Caco-2 (cell line): Measurements from ENCODE around the gene CACUL1. TPM values are rescaled to one million over a fixed set of nuclear protein-coding genes. Genes with fewer than 3 reads are reported as not detected.

ENCODE experiments used
- BruUV-seq: library from RNA; stranded (reverse); fragments of 400-500 nt; replicated peaks from 2 replicates; lab custom pipeline; 2021; lab: Mats Ljungman, UMichigan
- CTCF ChIA-PET: fragments of 300-600 bp; sonication (Branson Sonifier 250); formaldehyde crosslinking; loops from one replicate; lab custom pipeline; 2022; ENCODE audit warnings: antibody characterized with exemption; lab: Charles Lee
- POLR2A ChIA-PET: fragments of 300-600 bp; sonication (Branson Sonifier 250); formaldehyde crosslinking; loops from one replicate; lab custom pipeline; 2022; ENCODE audit warnings: antibody characterized with exemption; lab: Charles Lee
- DNase-seq, 2 experiments: peaks; one replicate each; pipeline versions ENCODE4 v3.0.0 to v3.0.0-alpha.2; 2020 to 2022
- H3K27me3 ChIP-seq: replicated peaks from 2 replicates; pipeline ENCODE4 v1.6.0; 2011; ENCODE audit warnings: low read length; ENCODE audit not compliant: control insufficient read depth, insufficient read depth
- H3K36me3 ChIP-seq: 2 replicates; pipeline ENCODE4 v1.5.1; 2011; ENCODE audit warnings: low read length; ENCODE audit not compliant: control insufficient read depth, insufficient read depth
- H3K4me1 ChIP-seq: fragments of 250-450 bp; sonication (Bioruptor Pico); 2 replicates; pipeline ENCODE4 v1.5.1; 2020; ENCODE audit warnings: mild to moderate bottlenecking
- H3K4me3 ChIP-seq: 2 replicates; pipeline ENCODE4 v1.5.1; 2011; ENCODE audit warnings: low read depth, mild to moderate bottlenecking, control low read depth, low read length
- H3K9me3 ChIP-seq: fragments of 250-450 bp; sonication (Bioruptor Pico); 2 replicates; pipeline ENCODE4 v1.5.1; 2020; ENCODE audit warnings: mild to moderate bottlenecking, moderate library complexity
- H3K27ac Mint-ChIP-seq: one replicate; pipeline ENCODE4 v1.8.0; 2022; ENCODE audit warnings: mixed read lengths; ENCODE audit not compliant: unreplicated experiment
- H3K27me3 Mint-ChIP-seq: one replicate; pipeline ENCODE4 v1.8.0; 2022; ENCODE audit warnings: mixed read lengths; ENCODE audit not compliant: insufficient read depth, unreplicated experiment
- H3K36me3 Mint-ChIP-seq: one replicate; pipeline ENCODE4 v1.8.0; 2022; ENCODE audit warnings: mild to moderate bottlenecking, mixed read lengths; ENCODE audit not compliant: insufficient read depth, unreplicated experiment
- H3K4me1 Mint-ChIP-seq: one replicate; pipeline ENCODE4 v1.8.0; 2022; ENCODE audit warnings: low read depth, mixed read lengths; ENCODE audit not compliant: unreplicated experiment
- H3K4me3 Mint-ChIP-seq: one replicate; pipeline ENCODE4 v1.8.0; 2022; ENCODE audit warnings: mild to moderate bottlenecking, moderate library complexity, mixed read lengths; ENCODE audit not compliant: unreplicated experiment
- H3K9me3 Mint-ChIP-seq: one replicate; pipeline ENCODE4 v1.8.0; 2022; ENCODE audit warnings: mixed read lengths; ENCODE audit not compliant: unreplicated experiment
- CTCF ChIP-seq, 2 experiments: fragments of 200-600 bp in 1 of 2; IDR thresholded peaks; 1 replicate in 1 of 2; 2 replicates in 1 of 2; pipeline versions ENCODE4 v1.5.1 to v1.8.0; 2011 to 2022; ENCODE audit warnings: antibody characterized with exemption in 1 of 2, control low read depth in 1 of 2, inconsistent platforms in 1 of 2, low read depth in 1 of 2, low read length in 1 of 2, mild to moderate bottlenecking in 1 of 2, moderate library complexity in 1 of 2; ENCODE audit not compliant: insufficient read depth in 1 of 2, severe bottlenecking in 1 of 2, unreplicated experiment in 1 of 2
- intact Hi-C: fragments of 100-400 bp; cut with micrococcal nuclease; formaldehyde crosslinking; loops from one replicate; pipeline ENCODE4 v1.10.0; 2022; ENCODE audit not compliant: unreplicated experiment
- total RNA-seq: library from RNA; stranded (reverse); gene quantifications from 2 replicates; pipeline ENCODE4 v1.2.3, GENCODE V29; 2022

The CACUL1 gene
- total RNA-seq, 1 experiment from 2014 or later, result 39.2 TPM

- DNase-seq, result no peak
- H3K4me1 Mint-ChIP-seq, result no peaks in the 10 kb centered on the region
- H3K4me1 ChIP-seq, result no peaks in the 10 kb centered on the region
- H3K9me3 ChIP-seq, result no peaks in the 10 kb centered on the region
- H3K36me3 Mint-ChIP-seq, result peaks cover 10% of the 10 kb centered on the region
- no peak overlapping the region for H3K4me3 ChIP-seq
- peak in 1 of 2 experiments; percentile 18 for TF ChIP-seq CTCF (IDR thresholded peaks at IDR 0.05; ENCODE audit: insufficient read depth in 1 of 2, low read depth in 1 of 2, low read length in 1 of 2, severe bottlenecking in 1 of 2, unreplicated experiment in 1 of 2)
- no peak overlapping the region for H3K27ac Mint-ChIP-seq
- intact Hi-C loops, result no loop called here
- POLR2A ChIA-PET, result no interaction called here
- no TSS peak for BruUV-seq
- H3K36me3 ChIP-seq, result no peaks in the 10 kb centered on the region
- no peak overlapping the region for H3K4me3 Mint-ChIP-seq
- no peaks in the 10 kb centered on the region for H3K27me3 ChIP-seq
- H3K9me3 Mint-ChIP-seq, result no peaks in the 10 kb centered on the region
- H3K27me3 Mint-ChIP-seq, result no peaks in the 10 kb centered on the region
- CTCF ChIA-PET, result interaction anchor here (1.6 kb wide), 1 partner anchor 8 kb away, joined by 7 read pairs; no protein-coding TSS in a partner anchor
Observed at GRCh38 chr10:118712930-118713634, 41.7 kb downstream of the CACUL1 start.

GRCh38 chr10:118712080-118712479, 42.7 kb downstream of the CACUL1 start:
- Mint-ChIP-seq H3K4me3 (no peak overlapping the region), H3K36me3 (peaks cover 10% of the 10 kb centered on the region), H3K9me3 (no peaks in the 10 kb centered on the region), H3K27me3 (no peaks in the 10 kb centered on the region), H3K27ac (no peak overlapping the region), H3K4me1 (no peaks in the 10 kb centered on the region)
- no peaks in the 10 kb centered on the region for H3K36me3 ChIP-seq
- TF ChIP-seq CTCF (IDR thresholded peaks at IDR 0.05; ENCODE audit: insufficient read depth in 1 of 2, low read depth in 1 of 2, low read length in 1 of 2, severe bottlenecking in 1 of 2, unreplicated experiment in 1 of 2), result no peak
- CTCF ChIA-PET, result interaction anchor here (1.6 kb wide), 1 partner anchor 9 kb away, joined by 7 read pairs; no protein-coding TSS in a partner anchor
- intact Hi-C loops, result no loop called here
- H3K4me1 ChIP-seq, result no peaks in the 10 kb centered on the region
- H3K9me3 ChIP-seq, result no peaks in the 10 kb centered on the region
- no peak overlapping the region for H3K4me3 ChIP-seq
- H3K27me3 ChIP-seq, result no peaks in the 10 kb centered on the region
- BruUV-seq, result no TSS peak
- DNase-seq, result no peak
- POLR2A ChIA-PET, result no interaction called here

- H3K27me3 Mint-ChIP-seq, result no peaks in the 10 kb centered on the region
- Histone ChIP-seq H3K4me3 (no peak overlapping the region), H3K27me3 (no peaks in the 10 kb centered on the region), H3K4me1 (no peaks in the 10 kb centered on the region), H3K9me3 (no peaks in the 10 kb centered on the region), H3K36me3 (no peaks in the 10 kb centered on the region)
- no TSS peak for BruUV-seq
- no peak overlapping the region for H3K4me3 Mint-ChIP-seq
- no peaks in the 10 kb centered on the region for H3K4me1 Mint-ChIP-seq
- no peak overlapping the region for H3K27ac Mint-ChIP-seq
- H3K9me3 Mint-ChIP-seq, result no peaks in the 10 kb centered on the region
- TF ChIP-seq CTCF (IDR thresholded peaks at IDR 0.05; ENCODE audit: insufficient read depth in 1 of 2, low read depth in 1 of 2, low read length in 1 of 2, severe bottlenecking in 1 of 2, unreplicated experiment in 1 of 2), result no peak
- no peak for DNase-seq
- CTCF ChIA-PET, result no interaction called here
- POLR2A ChIA-PET, result no interaction called here
- peaks cover 5% of the 10 kb centered on the region for H3K36me3 Mint-ChIP-seq
- intact Hi-C loops, result no loop called here
Observed at GRCh38 chr10:118710487-118710886, 44.3 kb downstream of the CACUL1 start.
